Heart left ventricle (tissue), 16 donors: ENCODE measurements around the gene ZNF408. TPM values are rescaled to one million over a fixed set of nuclear protein-coding genes. Genes with fewer than 3 reads are reported as not detected.

ENCODE experiments used
- ATAC-seq, 4 donors: fragments of 200-7000 bp; cut with Tn5 transposase; one replicate each; pipeline ENCODE4 v1.9.1; 2020 to 2022; ENCODE audit warnings: moderate library complexity in 4 of 4, mild to moderate bottlenecking in 3 of 4, moderate number of reproducible peaks in 1 of 4
- DNase-seq, 5 donors: peaks; one replicate each; pipeline ENCODE4 v3.0.0-alpha.2; 2020
- H3K27ac ChIP-seq, 12 donors: fragments of 200-600 bp; sonication (generic) in 4 of 12; one replicate each; pipeline versions ENCODE4 v1.5.0 to v1.8.0; 2016 to 2022; ENCODE audit warnings: mild to moderate bottlenecking in 2 of 12
- H3K27me3 ChIP-seq, 9 donors: fragments of 200-600 bp; sonication (generic) in 2 of 9; one replicate each; pipeline versions ENCODE4 v1.5.1 to v1.8.0; 2016 to 2022; ENCODE audit warnings: mild to moderate bottlenecking in 3 of 9
- H3K36me3 ChIP-seq, 9 donors: fragments of 200-600 bp; sonication (generic) in 2 of 9; one replicate each; pipeline versions ENCODE4 v1.5.0 to v1.8.0; 2018 to 2022; ENCODE audit warnings: mild to moderate bottlenecking in 2 of 9
- H3K4me1 ChIP-seq, 12 donors: fragments of 200-600 bp; sonication (generic) in 4 of 12; one replicate each; pipeline versions ENCODE4 v1.5.0 to v1.8.0; 2016 to 2022; ENCODE audit warnings: mild to moderate bottlenecking in 3 of 12
- H3K4me3 ChIP-seq, 12 donors: fragments of 200-600 bp; sonication (generic) in 4 of 12; one replicate each; pipeline versions ENCODE4 v1.5.0 to v1.8.0; 2017 to 2022; ENCODE audit warnings: mild to moderate bottlenecking in 9 of 12, moderate library complexity in 4 of 12
- H3K9me3 ChIP-seq, 12 donors: fragments of 200-600 bp; sonication (generic) in 4 of 12; one replicate each; pipeline versions ENCODE4 v1.5.0 to v1.8.0; 2016 to 2022; ENCODE audit warnings: mild to moderate bottlenecking in 1 of 12
- CTCF ChIP-seq, 12 donors: fragments of 200-600 bp; sonication (generic) in 4 of 12; IDR thresholded peaks; one replicate each; pipeline versions ENCODE4 v1.5.0 to v1.8.0; 2018 to 2022; ENCODE audit warnings: antibody characterized with exemption in 12 of 12, mild to moderate bottlenecking in 5 of 12
- POLR2A ChIP-seq, 2 donors: fragments of 450-650 bp; IDR thresholded peaks; one replicate each; pipeline ENCODE4 v1.6.1; 2017; ENCODE audit warnings: antibody characterized with exemption in 2 of 2, mild to moderate bottlenecking in 2 of 2, moderate library complexity in 2 of 2
- WGBS, 4 donors: extraction: QIAGEN DNeasy Blood & Tissue Kit in 2 of 4; methylation state at CpG; one replicate each; pipeline versions ENCODE4 v1.1.5 to v1.1.7; 2013 to 2018; 5-methylcytosine and 5-hydroxymethylcytosine counted together
- intact Hi-C, 10 donors: fragments of 100-400 bp; cut with DNase I; formaldehyde crosslinking; loops; one replicate each; pipeline versions ENCODE4 v1.11.1 to v1.14.2; 2022
- polyA plus RNA-seq, 2 donors: library from polyadenylated mRNA; stranded (reverse); fragments of 200-250 nt; gene quantifications; one replicate each; pipeline ENCODE4 v1.2.3, GENCODE V29; 2013
- total RNA-seq, 9 donors: library from RNA; depleted of rRNA in 2 of 9; stranded (reverse); fragments of >200 nt in 2 of 9; fragmentation: NEBNext Ultra II Directional in 3 of 9; extraction: Animal tissue kit (Norgen Biotek cat#: 25700) in 3 of 9; gene quantifications; one replicate each; pipeline versions ENCODE4 v1.1.0 to v1.2.4, GENCODE V29; 2016 to 2023
- donor health status: ischemic (EF 13 %, LVEDD 7.1; RV severe dilation, severe dysfunction).
- donor health status: healthy with polysubstance abuse.
- donor health status: DM: no; HTN: yes; CAD: no.
- donor health status: DM: no; HTN: no; CAD: no.
- donor health status: ischemic (EF 25% LVEDD 6.9; RV normal size, moderate dysfunction).
- donor health status: ischemic (EF 25% LVEDD 5.7; RV mildly dilated, moderate dysfunction).
- donor health status: healthy.
- donor health status: DM: yes; HTN: yes; CAD: no.
- donor health status: ischemic (EF 35%, LVEDD 5.7; RV mildly dilated, moderate dysfunction).
- donor health status: nonischemic (EF 11% LVEDD 7.7; RV severe dilation, severe dysfunction).
- donor health status: DM: yes; HTN: yes; CAD: no.
- donor health status: PGD.
- donor health status: ischemic (EF 29% LVEDD 5.4; RV normal size, mild dysfunction).
- donor health status: nonischemic (EF 23%, LVEDD 6.1; RV moderate dilation, normal function).

The ZNF408 gene
- total and polyA plus RNA-seq, 11 donors, result 5.3 to 10.0 (median 7.1) TPM

- intact Hi-C loops, result no loop called here
- H3K4me3 ChIP-seq, result no peak within 1 kb of the TSS
- DNase-seq (no peak), ATAC-seq (peak in 2 of 4 donors; percentile 21 to 31)
- TF ChIP-seq POLR2A (IDR thresholded peaks at IDR 0.05) (no peak), CTCF (IDR thresholded peaks at IDR 0.05) (no peak)
- no peaks in the 10 kb centered on the region for H3K4me1 ChIP-seq
- H3K27ac ChIP-seq, result no peak within 1 kb of the TSS
- no peaks in the 10 kb centered on the region for H3K36me3 ChIP-seq
- no peaks in the 10 kb centered on the region for H3K9me3 ChIP-seq
- 84 to 92% (median 85%) methylated on average over 4 to 7 of the region's 7 CpGs for WGBS, 4 donors
- no peaks in the 10 kb centered on the region for H3K27me3 ChIP-seq
Observed at GRCh38 chr11:46719048-46719542, 18.3 kb downstream of the ZNF408 start, which contains the start of gene F2. Gene F2 (plus strand): TSS chr11:46719213. CDS start chr11:46719236, 23 bp downstream.

DNA sequence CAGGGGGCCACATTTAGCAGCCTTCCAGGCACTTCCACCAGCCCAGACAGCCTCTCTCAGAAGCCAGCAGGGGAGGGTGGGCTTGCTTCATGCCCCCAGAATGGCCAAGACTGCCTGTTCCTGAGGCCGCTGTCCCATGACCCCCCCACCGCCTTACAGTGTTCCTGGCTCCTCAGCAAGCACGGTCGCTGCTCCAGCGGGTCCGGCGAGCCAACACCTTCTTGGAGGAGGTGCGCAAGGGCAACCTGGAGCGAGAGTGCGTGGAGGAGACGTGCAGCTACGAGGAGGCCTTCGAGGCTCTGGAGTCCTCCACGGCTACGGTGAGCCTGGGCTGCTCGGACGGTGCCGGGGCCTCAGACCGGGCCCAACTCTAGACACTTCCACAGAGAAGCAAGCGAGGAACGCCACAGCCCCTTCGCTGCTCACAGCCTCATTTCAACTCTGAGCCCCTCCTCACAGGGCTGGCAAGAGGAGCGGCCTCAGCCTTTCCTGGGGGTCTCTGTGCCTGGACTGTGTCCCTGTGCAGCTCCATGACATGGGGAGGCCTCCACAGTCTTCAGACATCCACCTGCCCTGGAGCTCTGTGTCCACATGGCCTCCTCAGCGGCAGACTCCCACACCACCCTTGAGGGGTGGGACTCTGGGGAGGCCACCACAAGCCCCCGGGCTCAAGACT lies 18.9 kb downstream of the ZNF408 start:
- Histone ChIP-seq H3K4me3 (no peak overlapping the region), H3K4me1 (no peaks in the 10 kb centered on the region), H3K27ac (no peak overlapping the region), H3K9me3 (no peaks in the 10 kb centered on the region), H3K27me3 (no peaks in the 10 kb centered on the region), H3K36me3 (no peaks in the 10 kb centered on the region)
- intact Hi-C loops, result no loop called here
- TF ChIP-seq POLR2A (IDR thresholded peaks at IDR 0.05), result no peak
- no peak for TF ChIP-seq CTCF (IDR thresholded peaks at IDR 0.05)
- 91 to 94% (median 92%) methylated on average over 20 to 25 of the region's 25 CpGs for WGBS, 4 donors
- ATAC-seq (peak in 2 of 4 donors; percentile 15 to 37), DNase-seq (no peak)

DNA sequence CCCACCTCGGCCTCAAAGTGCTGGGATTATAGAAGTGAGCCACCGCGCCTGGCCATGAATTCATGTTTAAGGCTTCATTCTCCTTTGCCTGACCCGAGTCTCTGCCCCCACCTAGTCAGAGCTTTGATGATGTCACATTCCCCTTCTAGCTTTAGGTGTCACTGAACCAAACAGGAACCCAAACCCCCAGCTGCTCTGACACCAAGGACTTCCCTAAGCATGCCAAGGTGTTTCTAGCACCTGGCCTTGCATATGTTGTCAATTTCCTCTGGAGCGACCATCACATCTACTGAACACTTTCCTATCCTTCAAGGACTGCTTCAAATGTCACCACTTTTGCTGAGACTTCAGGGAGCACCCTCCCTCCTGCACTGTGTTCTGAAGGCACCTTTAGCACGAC lies 20.5 kb downstream of the ZNF408 start:
- Histone ChIP-seq H3K9me3 (no peaks in the 10 kb centered on the region), H3K36me3 (no peaks in the 10 kb centered on the region), H3K27me3 (no peaks in the 10 kb centered on the region), H3K27ac (no peak overlapping the region), H3K4me1 (no peaks in the 10 kb centered on the region), H3K4me3 (no peak overlapping the region)
- DNase-seq, result no peak
- no peak for ATAC-seq
- TF ChIP-seq CTCF (IDR thresholded peaks at IDR 0.05) (no peak), POLR2A (IDR thresholded peaks at IDR 0.05) (no peak)
- 80 to 87% (median 82%) methylated on average over 6 of the region's 6 CpGs for WGBS, 4 donors
- intact Hi-C loops, result no loop called here

- no peaks in the 10 kb centered on the region for H3K9me3 ChIP-seq
- ATAC-seq (no peak), DNase-seq (no peak)
- no peaks in the 10 kb centered on the region for H3K4me1 ChIP-seq
- no peak overlapping the region for H3K27ac ChIP-seq
- H3K27me3 ChIP-seq, result no peaks in the 10 kb centered on the region
- intact Hi-C loops, result no loop called here
- H3K36me3 ChIP-seq, result no peaks in the 10 kb centered on the region
- H3K4me3 ChIP-seq, result no peak overlapping the region
- TF ChIP-seq CTCF (IDR thresholded peaks at IDR 0.05) (no peak), POLR2A (IDR thresholded peaks at IDR 0.05) (no peak)
- WGBS, 4 donors, result 91 to 96% (median 93%) methylated on average over 11 of the region's 11 CpGs
Observed at GRCh38 chr11:46722566-46723358, 21.9 kb downstream of the ZNF408 start.
